GM21528 (cell line): ENCODE results near the gene HES3.
A peak's percentile ranks its signal among the peaks of the same experiment; 100 is the strongest.
"Not testable (repeated sequence)": the region's sequence is repeated elsewhere in the genome, so short reads cannot be mapped to it uniquely, and the experiment has no call there.

Experiments
- ATAC-seq: cut with Tn5 transposase; IDR thresholded peaks from one replicate; pipeline ENCODE4 v1.9.1; 2021; ENCODE audit warnings: mild to moderate bottlenecking, moderate library complexity; ENCODE audit not compliant: unreplicated experiment, low FRiP score

The HES3 gene

GRCh38 chr1:6218375-6219164, 25.4 kb upstream of the HES3 start:
- ATAC-seq: no peak

GRCh38 chr1:6219641-6220040, 24.3 kb upstream of the HES3 start:
- not testable (repeated sequence) for ATAC-seq

- no peak for ATAC-seq
Observed at GRCh38 chr1:6220236-6220635, 23.7 kb upstream of the HES3 start.

GRCh38 chr1:6221210-6221784, 22.7 kb upstream of the HES3 start:
- ATAC-seq: no peak

GRCh38 chr1:6222636-6223035, 21.3 kb upstream of the HES3 start:
- ATAC-seq: no peak

- ATAC-seq: no peak
Observed at GRCh38 chr1:6223617-6224016, 20.4 kb upstream of the HES3 start.

GRCh38 chr1:6224718-6225117, 19.3 kb upstream of the HES3 start:
- ATAC-seq: no peak

- no peak for ATAC-seq
Observed at GRCh38 chr1:6225651-6226050, 18.3 kb upstream of the HES3 start.

- ATAC-seq: no peak
Observed at GRCh38 chr1:6233376-6233775, 10.6 kb upstream of the HES3 start.

- ATAC-seq: no peak
Observed at GRCh38 chr1:6234502-6235295, 9.3 kb upstream of the HES3 start.

- ATAC-seq: peak; percentile 25
Observed at GRCh38 chr1:6235296-6235677, 8.7 kb upstream of the HES3 start.

GRCh38 chr1:6237093-6237492, 6.9 kb upstream of the HES3 start:
- no peak for ATAC-seq

- ATAC-seq: no peak
Observed at GRCh38 chr1:6239213-6239752, 4.7 kb upstream of the HES3 start.

- no peak for ATAC-seq
Observed at GRCh38 chr1:6239950-6240768, 3.8 kb upstream of the HES3 start.

GRCh38 chr1:6241107-6241886, 2.7 kb upstream of the HES3 start:
- no peak for ATAC-seq

GRCh38 chr1:6241887-6242740, 1.9 kb upstream of the HES3 start:
- no peak for ATAC-seq

- ATAC-seq: no peak
Observed at GRCh38 chr1:6243053-6243834, 735 bp upstream of the HES3 start.
